ENCODE data around the gene TTC33. TPM values are rescaled to one million over a fixed set of nuclear protein-coding genes. Genes with fewer than 3 reads are reported as not detected.

TTC33 gene
- total and polyA plus RNA-seq, 2 of the 4 experiments (the other 2 are of a cell fraction), result 3.1 to 8.1 TPM

GRCh38 chr5:40619421-40619820, 136.3 kb downstream of the TTC33 start:
- in situ Hi-C loops (cut with MboI; ENCODE audit: low sequenced_read_pairs) (no loop called here), intact Hi-C loops (cut with micrococcal nuclease) (no loop called here), dilution Hi-C loops (cut with HindIII; ENCODE audit: low sequenced_read_pairs, unreplicated experiment) (no loop called here)
- Histone ChIP-seq H4K8ac (ENCODE audit: low read depth in 2 of 2, low read length in 2 of 2) (no peak overlapping the region), H3K4ac (ENCODE audit: low read depth, low read length) (no peak overlapping the region), H2AFZ (replicated peaks; ENCODE audit: low read length, poor library complexity) (no peak overlapping the region), H3K36me3 (ENCODE audit: control insufficient read depth, insufficient read depth, low read length) (no peaks in the 10 kb centered on the region), H3K4me3 (ENCODE audit: insufficient read depth, low read depth, low read length) (no peak overlapping the region), H2AK9ac (replicated peaks; ENCODE audit: low read depth, low read length, poor library complexity) (no peak overlapping the region), H2BK5ac (ENCODE audit: low read depth, low read length, poor library complexity, severe bottlenecking) (no peak overlapping the region), H3K9me1 (ENCODE audit: insufficient read depth, low read length) (no peaks in the 10 kb centered on the region), H2BK15ac (ENCODE audit: low read depth, low read length) (no peak overlapping the region), H3K4me1 (ENCODE audit: control insufficient read depth, insufficient read depth, low read length) (peaks cover 2% of the 10 kb centered on the region; the same call in 1 of the 2 replicates), H2BK20ac (ENCODE audit: low read depth, low read length) (no peak overlapping the region), H3K14ac (replicated peaks; ENCODE audit: low read depth, low read length) (no peak overlapping the region), H3K9ac (ENCODE audit: low read depth, low read length) (no peak overlapping the region), H3K23ac (ENCODE audit: low read depth, low read length) (no peak overlapping the region), H3K4me2 (ENCODE audit: low read depth, low read length) (no peak overlapping the region), H3K27ac (ENCODE audit: insufficient read depth, low read length) (no peak overlapping the region), H3K56ac (ENCODE audit: extremely low read depth, insufficient read depth, low read length) (no peak overlapping the region), H4K91ac (ENCODE audit: insufficient read depth, low read depth, low read length) (no peak overlapping the region), H3K27me3 (ENCODE audit: control insufficient read depth, insufficient read depth, low read length) (no peaks in the 10 kb centered on the region), H3K79me1 (ENCODE audit: low read depth in 1 of 2, low read length in 2 of 2) (no peaks in the 10 kb centered on the region), H3K18ac (ENCODE audit: low read depth, low read length) (no peak overlapping the region), H4K20me1 (ENCODE audit: insufficient read depth, low read length) (no peaks in the 10 kb centered on the region), H3K9me3 (ENCODE audit: control insufficient read depth, insufficient read depth, low read length) (no peaks in the 10 kb centered on the region), H2AK5ac (ENCODE audit: low read depth, low read length) (no peak overlapping the region), H4K5ac (ENCODE audit: low read depth, low read length) (no peak overlapping the region), H2BK120ac (ENCODE audit: low read depth, low read length) (no peak overlapping the region)
- BruUV-seq (replicated peaks), result no TSS peak
- TF ChIP-seq RCOR1 (IDR thresholded peaks at IDR 0.05; ENCODE audit: insufficient replicate concordance, low read length), result no peak
- TF ChIP-seq, protein P1, sequence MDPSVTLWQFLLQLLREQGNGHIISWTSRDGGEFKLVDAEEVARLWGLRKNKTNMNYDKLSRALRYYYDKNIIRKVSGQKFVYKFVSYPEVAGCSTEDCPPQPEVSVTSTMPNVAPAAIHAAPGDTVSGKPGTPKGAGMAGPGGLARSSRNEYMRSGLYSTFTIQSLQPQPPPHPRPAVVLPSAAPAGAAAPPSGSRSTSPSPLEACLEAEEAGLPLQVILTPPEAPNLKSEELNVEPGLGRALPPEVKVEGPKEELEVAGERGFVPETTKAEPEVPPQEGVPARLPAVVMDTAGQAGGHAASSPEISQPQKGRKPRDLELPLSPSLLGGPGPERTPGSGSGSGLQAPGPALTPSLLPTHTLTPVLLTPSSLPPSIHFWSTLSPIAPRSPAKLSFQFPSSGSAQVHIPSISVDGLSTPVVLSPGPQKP (IDR thresholded peaks at IDR 0.05; ENCODE audit: borderline replicate concordance, low read depth, low read length), result no peak
- TF ChIP-seq CEBPB (IDR thresholded peaks at IDR 0.05; ENCODE audit: low read depth, low read length), result no peak
- TF ChIP-seq SMC3 (IDR thresholded peaks at IDR 0.05; ENCODE audit: low read depth, low read length), result no peak
- TF ChIP-seq MAFK (IDR thresholded peaks at IDR 0.05; ENCODE audit: low read depth, low read length), result no peak
- WGBS, 2 experiments (ENCODE audit: extremely low coverage in 2 of 2, insufficient read length in 1 of 2), result no CpG with 5 or more reads among the region's 1 CpG
- DNase-seq (no peak), ATAC-seq (ENCODE audit: low read depth) (no peak)
- ChIA-PET CTCF (interaction anchor here (1.1 kb wide), 1 partner anchor 22 kb away, joined by 3 read pairs; no protein-coding TSS in a partner anchor), POLR2A (ENCODE audit: unreplicated experiment) (no interaction called here)

Data from IMR-90 (cell line).